Caco-2 (cell line): ENCODE measurements around the gene NAA38. TPM values are rescaled to one million over a fixed set of nuclear protein-coding genes. Genes with fewer than 3 reads are reported as not detected.
A peak's percentile ranks its signal among the peaks of the same experiment; 100 is the strongest.

Source experiments
- BruUV-seq: library from RNA; stranded (reverse); fragments of 400-500 nt; replicated peaks from 2 replicates; lab custom pipeline; 2021; lab: Mats Ljungman, UMichigan
- CTCF ChIA-PET: fragments of 300-600 bp; sonication (Branson Sonifier 250); formaldehyde crosslinking; loops from one replicate; lab custom pipeline; 2022; ENCODE audit warnings: antibody characterized with exemption; lab: Charles Lee
- POLR2A ChIA-PET: fragments of 300-600 bp; sonication (Branson Sonifier 250); formaldehyde crosslinking; loops from one replicate; lab custom pipeline; 2022; ENCODE audit warnings: antibody characterized with exemption; lab: Charles Lee
- DNase-seq, 2 experiments: peaks; one replicate each; pipeline versions ENCODE4 v3.0.0 to v3.0.0-alpha.2; 2020 to 2022
- H3K27me3 ChIP-seq: replicated peaks from 2 replicates; pipeline ENCODE4 v1.6.0; 2011; ENCODE audit warnings: low read length; ENCODE audit not compliant: control insufficient read depth, insufficient read depth
- H3K36me3 ChIP-seq: 2 replicates; pipeline ENCODE4 v1.5.1; 2011; ENCODE audit warnings: low read length; ENCODE audit not compliant: control insufficient read depth, insufficient read depth
- H3K4me1 ChIP-seq: fragments of 250-450 bp; sonication (Bioruptor Pico); 2 replicates; pipeline ENCODE4 v1.5.1; 2020; ENCODE audit warnings: mild to moderate bottlenecking
- H3K4me3 ChIP-seq: 2 replicates; pipeline ENCODE4 v1.5.1; 2011; ENCODE audit warnings: low read depth, mild to moderate bottlenecking, control low read depth, low read length
- H3K9me3 ChIP-seq: fragments of 250-450 bp; sonication (Bioruptor Pico); 2 replicates; pipeline ENCODE4 v1.5.1; 2020; ENCODE audit warnings: mild to moderate bottlenecking, moderate library complexity
- H3K27ac Mint-ChIP-seq: one replicate; pipeline ENCODE4 v1.8.0; 2022; ENCODE audit warnings: mixed read lengths; ENCODE audit not compliant: unreplicated experiment
- H3K27me3 Mint-ChIP-seq: one replicate; pipeline ENCODE4 v1.8.0; 2022; ENCODE audit warnings: mixed read lengths; ENCODE audit not compliant: insufficient read depth, unreplicated experiment
- H3K36me3 Mint-ChIP-seq: one replicate; pipeline ENCODE4 v1.8.0; 2022; ENCODE audit warnings: mild to moderate bottlenecking, mixed read lengths; ENCODE audit not compliant: insufficient read depth, unreplicated experiment
- H3K4me1 Mint-ChIP-seq: one replicate; pipeline ENCODE4 v1.8.0; 2022; ENCODE audit warnings: low read depth, mixed read lengths; ENCODE audit not compliant: unreplicated experiment
- H3K4me3 Mint-ChIP-seq: one replicate; pipeline ENCODE4 v1.8.0; 2022; ENCODE audit warnings: mild to moderate bottlenecking, moderate library complexity, mixed read lengths; ENCODE audit not compliant: unreplicated experiment
- H3K9me3 Mint-ChIP-seq: one replicate; pipeline ENCODE4 v1.8.0; 2022; ENCODE audit warnings: mixed read lengths; ENCODE audit not compliant: unreplicated experiment
- intact Hi-C: fragments of 100-400 bp; cut with micrococcal nuclease; formaldehyde crosslinking; loops from one replicate; pipeline ENCODE4 v1.10.0; 2022; ENCODE audit not compliant: unreplicated experiment
- total RNA-seq: library from RNA; stranded (reverse); gene quantifications from 2 replicates; pipeline ENCODE4 v1.2.3, GENCODE V29; 2022
- TF ChIP-seq, protein P1 (sequence below), 2 experiments: fragments of 200-600 bp in 1 of 2; IDR thresholded peaks; 1 replicate in 1 of 2; 2 replicates in 1 of 2; pipeline versions ENCODE4 v1.5.1 to v1.8.0; 2011 to 2022; ENCODE audit warnings: antibody characterized with exemption in 1 of 2, control low read depth in 1 of 2, inconsistent platforms in 1 of 2, low read depth in 1 of 2, low read length in 1 of 2, mild to moderate bottlenecking in 1 of 2, moderate library complexity in 1 of 2; ENCODE audit not compliant: insufficient read depth in 1 of 2, severe bottlenecking in 1 of 2, unreplicated experiment in 1 of 2

NAA38 gene
- total RNA-seq, 1 experiment from 2014 or later, result 27.4 TPM

DNA sequence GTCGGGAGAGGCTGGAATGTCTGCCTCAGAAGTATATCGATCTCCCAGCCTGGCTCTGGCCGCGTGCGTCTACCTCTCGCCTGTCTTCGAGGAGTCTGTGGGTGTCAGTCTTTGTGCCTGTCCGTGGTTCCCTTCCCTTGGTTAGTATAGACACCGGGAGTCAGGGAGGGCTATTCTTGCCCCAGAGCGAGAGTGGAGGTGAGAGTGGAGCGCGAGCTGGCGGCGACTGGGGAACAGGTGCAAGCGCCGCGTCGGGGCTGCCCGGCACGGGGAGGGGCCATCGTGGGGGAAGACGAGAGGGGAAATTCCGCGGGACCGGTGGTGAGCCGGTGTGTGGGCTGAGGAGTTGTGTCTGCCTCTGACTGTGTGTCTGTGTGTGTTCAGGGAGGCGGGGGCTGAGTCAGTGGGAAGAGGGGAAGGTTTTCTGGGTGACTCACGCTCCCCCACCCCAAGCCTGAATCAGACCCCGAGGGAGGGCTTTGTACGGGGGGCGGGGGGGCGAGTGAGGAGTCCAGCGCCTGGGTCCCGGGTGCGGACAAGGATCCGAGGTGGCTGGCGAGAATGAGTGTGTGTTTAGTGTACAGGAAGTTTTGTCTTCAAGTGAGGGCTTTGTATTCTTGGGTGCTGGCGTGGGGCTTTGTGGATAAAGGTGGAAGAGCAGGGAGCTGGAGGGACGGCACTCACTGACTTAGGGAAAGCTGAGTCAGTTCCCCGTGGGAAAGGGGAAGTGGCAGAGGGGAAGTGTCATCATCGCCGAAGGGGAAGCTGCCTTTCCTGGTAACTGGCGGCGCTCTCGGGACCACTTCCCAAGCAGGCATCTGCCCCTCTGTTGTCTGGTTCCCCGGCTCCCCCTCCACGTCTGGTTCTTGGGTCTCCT lies 14.7 kb downstream of the NAA38 start:
- H3K4me1 Mint-ChIP-seq, result peaks cover 24% of the 10 kb centered on the region
- peak overlapping the region; percentile 68 for H3K4me3 ChIP-seq
- peaks cover 30% of the 10 kb centered on the region for H3K4me1 ChIP-seq
- TF ChIP-seq, protein P1, sequence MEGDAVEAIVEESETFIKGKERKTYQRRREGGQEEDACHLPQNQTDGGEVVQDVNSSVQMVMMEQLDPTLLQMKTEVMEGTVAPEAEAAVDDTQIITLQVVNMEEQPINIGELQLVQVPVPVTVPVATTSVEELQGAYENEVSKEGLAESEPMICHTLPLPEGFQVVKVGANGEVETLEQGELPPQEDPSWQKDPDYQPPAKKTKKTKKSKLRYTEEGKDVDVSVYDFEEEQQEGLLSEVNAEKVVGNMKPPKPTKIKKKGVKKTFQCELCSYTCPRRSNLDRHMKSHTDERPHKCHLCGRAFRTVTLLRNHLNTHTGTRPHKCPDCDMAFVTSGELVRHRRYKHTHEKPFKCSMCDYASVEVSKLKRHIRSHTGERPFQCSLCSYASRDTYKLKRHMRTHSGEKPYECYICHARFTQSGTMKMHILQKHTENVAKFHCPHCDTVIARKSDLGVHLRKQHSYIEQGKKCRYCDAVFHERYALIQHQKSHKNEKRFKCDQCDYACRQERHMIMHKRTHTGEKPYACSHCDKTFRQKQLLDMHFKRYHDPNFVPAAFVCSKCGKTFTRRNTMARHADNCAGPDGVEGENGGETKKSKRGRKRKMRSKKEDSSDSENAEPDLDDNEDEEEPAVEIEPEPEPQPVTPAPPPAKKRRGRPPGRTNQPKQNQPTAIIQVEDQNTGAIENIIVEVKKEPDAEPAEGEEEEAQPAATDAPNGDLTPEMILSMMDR (IDR thresholded peaks at IDR 0.05; ENCODE audit: insufficient read depth in 1 of 2, low read depth in 1 of 2, low read length in 1 of 2, severe bottlenecking in 1 of 2, unreplicated experiment in 1 of 2), result no peak
- H3K9me3 ChIP-seq, result no peaks in the 10 kb centered on the region
- H3K27ac Mint-ChIP-seq, result peak overlapping the region; percentile 98
- intact Hi-C loops, result loop anchor here (2.0 kb wide), 2 partner anchors 14 to 96 kb away; partner anchors contain the start of gene NAA38
- DNase-seq, result peak in 1 of 2 experiments; percentile 46
- no peaks in the 10 kb centered on the region for H3K27me3 ChIP-seq
- H3K27me3 Mint-ChIP-seq, result no peaks in the 10 kb centered on the region
- CTCF ChIA-PET, result interaction anchor here (1.6 to 1.8 kb wide), 2 partner anchors 14 to 99 kb away, joined by 5 to 7 read pairs; partner anchors contain the start of gene NAA38
- H3K4me3 Mint-ChIP-seq, result peak overlapping the region; percentile 82
- TSS peak; percentile 6 for BruUV-seq
- H3K9me3 Mint-ChIP-seq, result no peaks in the 10 kb centered on the region
- H3K36me3 Mint-ChIP-seq, result peaks cover 67% of the 10 kb centered on the region
- no peaks in the 10 kb centered on the region; the same call in 1 of the 2 replicates for H3K36me3 ChIP-seq
- POLR2A ChIA-PET, result interaction anchor here (0.6 to 3.8 kb wide), 3 partner anchors 15 to 192 kb away, joined by 3 to 27 read pairs (median 4); partner anchors contain the start of genes ATP1B2, CYB5D1 and NAA38

- peaks cover 65% of the 10 kb centered on the region for H3K36me3 Mint-ChIP-seq
Measured at GRCh38 chr17:7841915-7842379, 15.4 kb downstream of the NAA38 start.

More at GRCh38 chr17:7841915-7842379, 15.4 kb downstream of the NAA38 start:
- Mint-ChIP-seq H3K9me3 (no peaks in the 10 kb centered on the region), H3K4me3 (peak overlapping the region; percentile 82), H3K4me1 (peaks cover 24% of the 10 kb centered on the region), H3K27ac (peak overlapping the region; percentile 98), H3K27me3 (no peaks in the 10 kb centered on the region)
- TF ChIP-seq, protein P1 (IDR thresholded peaks at IDR 0.05; ENCODE audit: insufficient read depth in 1 of 2, low read depth in 1 of 2, low read length in 1 of 2, severe bottlenecking in 1 of 2, unreplicated experiment in 1 of 2), result no peak
- H3K27me3 ChIP-seq, result no peaks in the 10 kb centered on the region
- POLR2A ChIA-PET, result interaction anchor here (0.6 to 3.8 kb wide), 4 partner anchors 15 to 516 kb away, joined by 3 to 27 read pairs (median 4); partner anchors contain the start of genes ATP1B2, CYB5D1 and NAA38
- BruUV-seq, result no TSS peak
- no peaks in the 10 kb centered on the region for H3K9me3 ChIP-seq
- CTCF ChIA-PET, result interaction anchor here (1.1 to 1.8 kb wide), 2 partner anchors 15 to 98 kb away, joined by 3 to 7 read pairs; partner anchors contain the start of gene NAA38
- H3K36me3 ChIP-seq, result no peaks in the 10 kb centered on the region; the same call in 1 of the 2 replicates
- intact Hi-C loops, result loop anchor here (1.0 to 2.0 kb wide), 3 partner anchors 9 to 95 kb away; partner anchors contain the start of gene NAA38
- peaks cover 30% of the 10 kb centered on the region for H3K4me1 ChIP-seq
- peak; percentile 91 for DNase-seq
- peak overlapping the region; percentile 68 for H3K4me3 ChIP-seq
